22Rv1 (cell line): Measurements from ENCODE around the gene LEMD3.

ENCODE experiments used
- CTCF ChIP-seq: fragments of 450-650 bp; IDR thresholded peaks from 2 replicates; pipeline ENCODE4 v1.5.1; 2017; ENCODE audit warnings: mild to moderate bottlenecking
- ZFX ChIP-seq: fragments of 450-650 bp; IDR thresholded peaks from 2 replicates; pipeline ENCODE4 v1.6.1; 2017; ENCODE audit warnings: antibody characterized with exemption, borderline replicate concordance

- TF ChIP-seq CTCF, result no peak
- TF ChIP-seq ZFX, result no peak
Measured at GRCh38 chr12:65184858-65185229, 15.5 kb downstream of the LEMD3 start.
